Measurements from ENCODE around the gene ALDH1A3.

ALDH1A3 gene

DNA sequence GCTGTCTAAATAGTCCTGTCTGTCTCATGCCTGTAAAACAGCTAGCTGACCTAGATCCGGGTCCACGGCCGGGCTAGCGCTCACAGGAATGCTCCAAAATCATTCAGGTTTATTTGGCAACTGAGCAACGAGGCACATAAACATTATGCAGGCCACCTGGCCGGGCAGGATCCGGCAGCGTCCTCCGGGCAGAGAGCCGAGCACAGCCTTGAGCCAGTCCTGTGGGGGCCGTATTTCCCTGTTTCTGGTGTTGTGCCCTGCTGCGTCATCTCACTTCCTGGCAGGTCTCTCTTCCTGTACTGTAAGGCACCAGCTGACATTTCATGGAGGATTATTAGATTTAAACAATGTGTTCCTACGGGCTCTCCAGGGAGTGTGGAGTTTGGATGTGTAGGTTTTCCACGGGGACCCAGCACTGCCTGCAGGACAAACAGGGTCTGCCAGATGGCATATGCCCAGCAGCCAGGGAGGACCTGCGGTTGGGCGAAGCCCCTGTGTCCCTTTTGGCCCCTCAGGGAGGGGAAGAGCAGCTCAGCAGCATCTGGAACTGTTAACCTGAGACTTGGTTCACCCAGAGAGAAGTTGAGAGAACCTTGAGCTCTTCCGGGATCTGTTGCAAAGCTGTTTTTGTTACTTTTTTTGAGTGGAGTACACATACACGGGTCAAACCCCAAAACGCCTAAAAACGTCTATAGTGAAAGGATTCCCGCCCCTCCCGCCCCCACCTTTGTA lies 23.0 kb downstream of the ALDH1A3 start:
- no peak for DNase-seq

DNA sequence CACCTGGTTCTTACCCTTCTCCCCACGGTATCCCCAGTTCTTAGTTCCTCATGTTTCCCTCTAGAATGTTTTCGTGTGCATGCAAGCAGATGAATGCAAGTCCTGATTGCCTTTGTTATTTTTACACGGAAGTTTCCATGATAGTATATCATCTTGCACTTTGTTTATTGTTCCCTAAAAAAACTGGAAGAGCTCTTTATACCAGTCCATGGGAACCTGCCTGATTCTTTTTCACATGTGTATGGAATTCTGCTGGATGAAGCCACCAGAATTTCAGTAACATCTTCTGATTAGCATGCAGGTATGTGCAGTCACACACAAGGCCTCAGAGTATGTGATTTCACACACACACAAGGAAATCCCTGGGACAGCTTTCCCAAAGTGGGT lies 23.5 kb downstream of the ALDH1A3 start:
- no peak for DNase-seq

DNA sequence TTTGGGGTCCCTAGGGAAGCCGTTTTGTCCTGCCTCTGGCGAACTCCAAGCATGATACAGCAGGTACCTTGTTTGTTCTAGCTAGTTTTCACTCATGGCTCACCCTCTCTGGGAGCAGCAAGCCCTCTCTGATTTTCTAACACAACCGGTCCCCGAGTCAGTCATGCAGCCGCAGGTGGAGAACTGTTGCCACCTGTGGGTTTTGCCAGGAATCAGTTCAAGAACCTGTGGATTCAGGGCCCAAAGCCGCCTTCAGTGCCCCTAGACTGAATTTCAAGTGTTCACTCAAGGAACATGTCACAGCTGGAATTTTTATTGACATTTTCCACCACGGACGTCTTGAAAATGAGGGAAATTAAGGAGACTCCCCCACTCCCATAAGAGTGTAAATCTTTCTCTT lies 26.2 kb downstream of the ALDH1A3 start:
- DNase-seq: no peak

DNA sequence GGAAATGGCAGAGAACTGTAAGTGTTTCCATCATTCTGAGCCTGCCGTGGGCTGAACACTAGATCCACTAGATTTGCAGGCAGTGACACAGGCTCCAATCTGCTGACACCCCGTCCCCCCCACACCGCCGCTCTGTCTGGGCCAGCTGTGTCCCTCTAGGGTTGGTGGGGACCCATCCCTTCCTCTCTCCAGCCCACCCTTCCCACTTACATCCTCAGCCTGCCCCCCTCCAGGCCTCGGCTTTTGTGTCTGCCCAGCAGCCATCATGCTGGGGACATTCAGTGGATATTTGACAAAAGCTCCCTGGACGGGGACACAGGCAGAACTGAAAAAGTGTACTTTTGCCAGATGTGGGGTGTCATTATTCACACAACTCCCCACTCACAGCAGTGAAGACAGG lies 28.8 kb downstream of the ALDH1A3 start:
- no peak for DNase-seq

DNA sequence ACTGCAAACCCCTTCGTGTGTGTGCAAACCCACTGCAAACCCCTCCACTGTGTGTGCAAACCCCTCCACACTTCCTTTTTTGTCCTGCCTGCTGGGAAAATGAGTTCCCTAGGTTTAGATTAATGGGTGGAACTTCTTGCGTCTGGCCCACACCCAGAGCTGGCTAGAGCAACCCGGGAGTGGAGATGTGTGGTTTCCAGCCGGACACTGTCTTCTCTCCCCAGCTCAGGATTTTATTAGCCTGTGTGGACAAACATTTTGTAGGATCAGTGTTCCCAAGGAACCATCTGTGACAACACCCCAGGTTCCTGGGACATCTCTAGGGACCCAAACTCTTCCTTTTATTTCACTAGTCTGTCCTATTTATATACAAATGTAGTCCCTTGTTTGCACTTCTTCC lies 29.9 kb downstream of the ALDH1A3 start:
- DNase-seq: no peak

DNA sequence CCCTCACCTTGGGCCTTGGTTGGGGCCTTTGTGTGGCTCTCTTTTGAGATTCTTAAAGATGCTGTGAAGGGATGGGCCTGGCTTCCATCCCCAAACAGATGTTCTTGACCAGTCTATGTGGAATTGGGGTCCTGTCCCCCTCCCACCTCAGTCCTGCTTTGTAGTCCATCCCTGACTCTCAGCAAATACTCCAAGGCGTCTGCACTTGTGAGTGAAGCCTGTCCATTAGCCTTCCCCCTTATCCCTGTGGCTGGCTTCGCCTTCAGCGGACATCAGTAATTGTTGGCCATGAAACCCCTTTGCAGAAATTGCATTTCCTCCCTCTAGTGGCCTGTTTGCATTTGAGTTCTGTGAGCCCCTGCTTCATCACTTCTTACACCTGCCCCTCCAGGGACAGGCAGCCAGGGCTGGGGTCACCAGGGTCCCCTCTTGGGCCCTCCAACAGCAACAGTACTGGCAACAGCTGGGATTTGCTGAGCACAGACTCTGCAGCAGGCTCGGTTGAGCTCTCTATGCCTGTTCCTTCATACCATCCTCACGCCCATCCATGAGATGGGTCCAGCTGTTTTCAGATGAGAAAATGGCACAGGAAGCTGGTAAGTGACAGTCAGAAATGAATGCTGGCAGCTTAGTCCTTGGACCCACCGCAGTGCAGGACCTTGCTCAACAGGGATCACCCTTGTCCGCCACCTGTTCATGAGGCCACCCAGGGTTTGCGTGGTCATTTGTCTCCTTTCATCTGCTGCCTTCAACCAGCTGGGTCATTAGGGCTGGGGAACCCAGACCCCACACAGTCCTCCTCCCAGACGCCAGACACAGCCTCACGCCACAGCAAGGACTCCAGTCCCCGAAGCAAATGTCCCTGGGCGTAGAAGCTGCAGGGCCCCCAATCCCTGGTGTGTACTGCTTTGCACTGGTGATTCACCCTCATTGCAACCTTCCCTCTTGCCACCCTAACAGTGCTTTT lies 30.6 kb downstream of the ALDH1A3 start:
- no peak for DNase-seq

DNA sequence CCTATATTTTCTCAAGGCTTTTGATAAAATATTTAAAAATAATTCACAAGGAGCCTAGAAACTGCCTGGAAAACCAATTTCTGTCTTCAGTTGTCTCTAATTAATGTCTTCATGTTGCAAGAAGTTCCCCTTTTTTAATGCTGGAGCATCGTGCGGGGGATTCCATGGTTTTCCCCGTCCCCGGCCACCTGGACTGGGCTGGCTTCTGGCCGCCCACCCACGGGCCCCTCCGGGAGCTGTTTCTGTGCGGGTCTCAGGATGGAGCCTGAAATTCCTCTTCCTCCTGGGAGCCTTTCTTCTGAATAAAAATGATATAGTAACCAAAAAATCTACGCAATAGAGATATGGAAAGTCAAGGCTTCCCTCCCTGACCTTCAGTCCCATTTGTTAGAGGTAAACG lies 31.5 kb downstream of the ALDH1A3 start:
- no peak for DNase-seq

DNA sequence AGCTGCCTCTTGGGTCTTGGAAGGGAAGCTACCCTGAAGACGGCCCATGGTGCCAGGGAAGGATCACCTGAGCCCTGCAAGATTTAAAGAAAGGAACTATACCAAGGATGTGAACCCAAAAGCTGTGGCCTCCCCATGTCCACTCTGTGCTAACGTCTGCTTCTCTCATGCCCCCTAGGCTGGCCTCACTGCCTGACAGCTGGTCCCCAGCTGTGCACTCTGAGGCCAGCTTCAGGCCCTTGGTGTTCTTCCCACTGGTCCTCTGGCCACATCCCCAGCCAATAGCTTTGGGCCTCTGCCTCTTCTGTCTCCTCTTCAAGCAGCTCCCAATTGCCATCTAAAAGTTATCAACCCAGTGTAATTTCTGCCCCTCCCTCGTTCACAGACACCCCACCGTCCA lies 34.3 kb downstream of the ALDH1A3 start:
- DNase-seq: no peak

DNA sequence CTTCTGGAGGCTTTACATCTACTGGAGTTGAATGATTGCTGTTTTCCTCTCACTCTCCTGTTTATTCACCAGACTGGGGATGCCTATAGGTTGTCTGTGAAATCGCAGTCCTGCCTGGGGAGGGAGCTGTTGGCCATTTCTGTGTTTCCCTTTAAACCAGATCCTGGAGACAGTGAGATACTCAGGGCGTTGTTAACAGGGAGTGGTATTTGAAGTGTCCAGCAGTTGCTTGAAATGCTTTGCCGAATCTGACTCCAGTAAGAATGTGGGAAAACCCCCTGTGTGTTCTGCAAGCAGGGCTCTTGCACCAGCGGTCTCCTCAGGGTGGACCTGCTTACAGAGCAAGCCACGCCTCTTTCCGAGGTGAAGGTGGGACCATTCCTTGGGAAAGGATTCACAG lies 35.2 kb downstream of the ALDH1A3 start:
- no peak for DNase-seq

DNA sequence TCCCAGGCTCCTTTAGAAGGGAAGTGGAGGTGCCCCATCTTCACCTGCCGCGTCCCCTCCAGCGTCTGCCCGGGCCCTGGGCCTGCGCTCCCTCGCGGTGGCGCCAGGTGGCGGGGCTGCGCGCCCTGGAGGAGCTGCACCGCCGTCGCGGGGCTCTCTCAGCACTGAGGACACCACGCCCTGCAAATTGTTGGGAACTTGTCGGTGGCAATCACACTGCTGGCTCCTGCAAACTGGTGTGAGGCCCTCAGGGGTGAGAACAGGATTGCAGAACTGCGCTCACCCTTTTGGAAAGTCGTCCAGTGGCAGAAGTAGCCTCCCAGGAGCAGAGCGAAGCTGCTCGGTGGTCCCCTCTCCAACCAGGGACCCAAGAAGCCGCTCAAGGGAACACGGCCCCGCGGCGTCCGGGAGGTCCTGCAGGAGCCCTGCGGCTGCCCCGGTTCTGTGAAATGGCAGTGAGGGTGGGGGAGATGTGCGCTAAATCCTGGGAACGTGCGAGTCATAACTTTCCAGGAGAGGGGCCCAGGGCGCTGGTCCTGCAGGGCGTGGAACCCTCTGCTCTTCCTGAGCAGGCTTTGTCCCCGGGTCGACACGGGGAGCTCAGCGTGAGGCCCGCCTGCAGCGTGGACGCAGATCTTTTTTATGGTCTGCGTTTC lies 38.5 kb downstream of the ALDH1A3 start:
- DNase-seq: peak; percentile 14

DNA sequence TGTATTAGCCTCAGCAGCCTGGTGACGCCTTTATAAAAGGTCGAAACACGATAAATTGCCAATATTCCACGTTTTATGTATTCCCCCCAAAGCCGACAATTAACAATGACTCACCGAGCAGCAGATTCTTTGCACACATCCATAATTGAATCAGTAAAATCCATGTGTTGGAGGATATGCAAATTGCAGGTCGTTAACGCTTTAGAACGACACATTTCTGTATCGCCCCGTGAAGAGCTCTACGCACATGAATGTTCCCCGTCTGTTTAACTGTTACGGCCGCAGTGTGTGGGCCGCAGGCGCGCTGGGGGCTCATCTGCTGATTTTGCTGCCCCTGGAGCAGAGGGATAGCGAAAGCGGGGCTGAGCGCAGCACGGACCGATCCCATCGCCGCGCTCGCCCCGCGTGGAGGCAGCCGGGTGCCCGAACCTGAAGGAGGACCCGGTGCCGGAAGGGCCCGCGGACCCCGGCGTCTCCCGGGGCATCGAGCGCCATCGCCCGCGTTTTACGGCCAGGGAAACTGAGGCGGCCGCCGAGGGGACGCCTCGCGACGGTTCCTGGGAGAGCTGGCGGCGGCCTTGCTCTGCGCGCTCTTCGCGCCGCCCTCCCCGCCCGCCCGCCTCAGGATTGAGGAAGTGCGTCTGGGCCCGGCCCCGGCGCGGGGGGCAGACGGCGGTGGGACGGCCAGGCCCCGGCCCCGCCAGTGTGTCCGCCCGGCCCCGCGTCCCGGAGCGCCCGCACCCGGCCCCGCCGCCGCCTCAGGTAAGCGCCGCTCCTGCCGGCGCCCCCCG lies 39.3 kb downstream of the ALDH1A3 start, which contains the start of gene LRRK1:
Gene LRRK1, plus strand, starts transcription at position 668 of the 791 bp plus-strand sequence. CDS start 5,276 bp downstream, outside the sequence.
- DNase-seq: no peak

DNA sequence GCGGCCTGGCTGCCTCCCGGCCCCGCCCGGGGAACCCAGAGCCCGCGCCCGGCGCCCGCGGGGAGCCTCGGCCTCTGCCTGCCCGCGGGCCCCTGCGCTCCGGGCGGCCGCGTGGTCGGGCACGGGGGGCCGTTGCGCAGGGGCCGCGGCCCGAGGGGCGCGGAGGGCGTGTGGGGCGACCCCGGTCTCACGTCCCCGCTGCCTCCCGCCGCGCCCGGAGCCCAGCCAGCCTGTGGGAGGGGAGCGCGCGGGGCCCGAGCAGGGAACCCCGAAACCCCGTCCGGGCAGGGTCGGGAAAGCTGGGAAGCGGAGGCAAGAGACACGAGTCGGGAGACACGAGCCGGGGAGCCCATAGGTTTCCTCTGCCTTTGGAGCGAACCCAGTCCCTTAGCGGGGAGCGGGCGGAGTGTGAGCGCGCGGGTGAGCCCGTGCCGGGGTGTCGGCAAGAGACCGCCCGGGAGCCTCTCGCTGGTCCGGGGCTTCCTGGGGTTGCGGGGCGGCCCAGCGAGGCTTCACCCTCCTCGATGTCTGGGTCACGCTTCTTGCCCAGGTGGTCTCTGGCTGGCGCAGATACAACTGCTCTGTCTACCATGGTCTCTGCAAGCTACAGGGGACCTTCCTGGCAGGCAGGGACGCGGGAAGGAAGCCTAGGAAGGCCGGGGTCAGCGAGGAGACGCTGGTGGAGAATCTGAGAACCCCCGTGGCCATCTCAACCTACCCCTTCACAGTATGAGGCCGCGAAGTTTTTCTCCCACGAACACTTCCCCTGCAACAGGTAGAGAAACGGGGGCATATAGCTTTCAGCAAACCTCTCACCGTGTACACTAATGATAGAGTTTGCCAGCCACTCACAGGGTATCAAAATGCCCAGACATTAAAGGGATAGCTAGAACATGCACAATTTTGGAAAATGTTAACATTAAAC lies 40.1 kb downstream of the ALDH1A3 start:
- no peak for DNase-seq

DNA sequence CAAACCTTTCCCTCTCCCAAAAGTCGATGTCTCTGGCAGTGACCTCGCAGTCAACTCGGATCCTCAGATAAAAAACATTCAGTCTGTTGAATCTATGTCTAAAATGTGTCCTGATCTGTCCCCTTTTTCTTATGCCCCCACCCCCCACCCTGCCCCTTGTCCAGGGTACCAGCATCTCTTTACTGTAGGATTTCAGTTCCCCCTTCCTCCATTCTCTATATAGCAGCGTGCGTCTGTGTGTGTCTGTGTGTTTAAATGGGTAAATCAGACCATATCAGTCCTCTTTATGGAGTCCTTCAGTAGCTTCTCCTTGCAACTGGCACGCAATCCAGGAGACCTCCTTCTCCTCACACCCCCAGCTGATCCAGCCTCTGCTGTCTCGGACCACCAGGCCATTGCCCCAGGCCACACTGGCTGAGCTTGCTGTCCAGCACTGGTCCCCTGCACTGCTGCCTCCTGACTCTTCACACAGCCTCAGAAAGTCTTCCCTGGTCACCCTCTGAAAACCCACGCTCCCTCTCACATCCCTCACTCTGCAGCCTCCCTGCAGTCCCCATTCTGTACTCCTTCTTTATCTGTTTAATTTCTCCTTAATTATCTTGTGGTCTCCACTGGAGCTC lies 41.0 kb downstream of the ALDH1A3 start:
- DNase-seq: no peak

DNA sequence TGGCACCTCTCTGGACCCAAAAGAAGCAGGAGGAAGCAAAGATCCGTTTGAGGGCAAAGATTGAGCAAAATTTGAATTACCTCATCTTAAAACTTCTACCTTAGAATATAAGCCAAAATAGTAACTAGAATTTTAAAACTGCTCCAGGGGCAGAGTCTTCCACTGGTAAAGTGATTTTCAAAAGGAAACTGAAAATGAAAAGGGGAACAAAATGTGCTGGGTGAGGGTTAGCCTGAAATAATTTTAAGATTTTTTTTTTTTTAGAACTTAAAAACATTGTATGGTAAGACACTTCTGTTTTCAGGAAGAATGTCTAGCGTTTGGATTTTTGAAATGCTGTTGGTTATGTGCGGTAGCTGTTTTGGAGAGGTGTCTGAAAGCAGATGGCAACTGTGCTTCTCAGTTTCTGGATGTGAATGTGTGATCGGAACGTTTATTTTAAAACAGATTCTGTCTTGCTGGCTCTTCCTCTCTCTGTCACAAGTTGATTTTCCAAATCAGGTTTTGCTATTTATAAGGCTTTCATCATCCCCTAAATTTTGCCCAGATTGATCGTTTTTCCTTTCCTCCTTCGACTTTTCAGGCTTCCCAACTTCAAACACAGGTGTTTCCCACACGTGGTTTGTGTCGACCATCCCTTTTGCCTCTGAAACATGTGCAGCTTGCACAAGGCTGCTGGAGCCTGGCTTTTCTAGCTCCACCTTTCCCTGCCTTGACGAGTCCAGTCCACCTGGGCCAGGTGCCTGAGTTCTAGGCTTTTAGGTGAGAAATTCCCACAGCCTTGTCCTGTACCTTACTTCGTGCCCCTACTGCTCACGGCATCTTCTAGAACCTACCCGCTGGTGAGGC lies 42.8 kb downstream of the ALDH1A3 start:
- no peak for DNase-seq

DNA sequence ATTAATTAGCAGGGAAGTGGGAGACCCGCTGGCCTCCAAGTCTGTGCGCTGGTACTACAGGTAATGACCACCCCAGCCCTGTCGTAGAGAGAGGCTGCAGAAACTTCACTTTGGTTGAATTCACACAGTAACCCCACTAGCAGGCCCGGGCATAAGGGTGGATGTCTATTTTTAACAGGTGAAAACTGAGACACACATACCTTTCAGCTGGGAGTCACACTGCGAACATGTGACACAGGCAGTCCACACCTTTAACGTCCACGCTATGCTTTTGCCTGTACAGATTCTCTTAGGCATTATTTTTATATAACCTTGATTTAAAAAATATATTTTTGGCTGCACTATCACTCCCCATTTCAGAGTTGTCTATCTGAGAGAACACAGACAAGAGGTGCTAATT lies 43.4 kb downstream of the ALDH1A3 start:
- DNase-seq: no peak

DNA sequence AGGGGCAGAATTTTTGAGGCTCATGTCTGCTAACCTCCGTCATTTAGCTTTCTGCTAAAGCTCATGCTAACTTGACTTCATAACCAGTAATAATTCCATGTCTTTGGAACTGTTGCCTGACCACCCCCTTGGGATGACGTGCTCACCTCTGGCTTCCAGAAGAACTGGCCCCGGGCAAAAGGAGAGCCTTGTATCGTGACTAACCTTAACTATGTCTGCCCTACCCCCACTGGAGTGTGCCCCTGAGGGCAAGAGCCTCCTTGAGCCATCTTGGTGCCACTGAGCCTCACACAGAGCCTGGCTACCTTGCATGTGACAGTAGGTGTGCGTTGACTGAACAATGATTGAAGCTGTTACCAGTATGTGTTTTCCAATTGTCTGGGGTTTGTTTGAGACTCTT lies 44.3 kb downstream of the ALDH1A3 start:
- DNase-seq: no peak

DNA sequence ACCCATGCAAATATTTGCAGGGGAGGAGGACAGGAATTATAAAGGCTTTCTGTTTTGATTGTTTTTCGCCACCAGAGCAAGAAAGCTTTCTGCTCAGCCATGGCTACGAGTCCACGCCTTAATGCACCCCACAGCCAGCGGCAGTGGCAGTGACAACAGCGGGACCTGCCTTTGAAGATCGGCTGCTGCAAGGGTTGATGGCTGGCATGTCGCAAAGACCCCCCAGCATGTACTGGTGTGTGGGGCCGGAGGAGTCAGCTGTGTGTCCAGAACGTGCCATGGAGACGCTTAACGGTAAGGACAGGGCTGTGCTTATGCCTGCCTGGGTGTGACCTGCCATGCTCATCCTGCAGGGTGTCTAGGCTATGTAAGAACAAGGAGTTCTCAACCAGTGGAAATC lies 44.8 kb downstream of the ALDH1A3 start:
- DNase-seq: no peak

DNA sequence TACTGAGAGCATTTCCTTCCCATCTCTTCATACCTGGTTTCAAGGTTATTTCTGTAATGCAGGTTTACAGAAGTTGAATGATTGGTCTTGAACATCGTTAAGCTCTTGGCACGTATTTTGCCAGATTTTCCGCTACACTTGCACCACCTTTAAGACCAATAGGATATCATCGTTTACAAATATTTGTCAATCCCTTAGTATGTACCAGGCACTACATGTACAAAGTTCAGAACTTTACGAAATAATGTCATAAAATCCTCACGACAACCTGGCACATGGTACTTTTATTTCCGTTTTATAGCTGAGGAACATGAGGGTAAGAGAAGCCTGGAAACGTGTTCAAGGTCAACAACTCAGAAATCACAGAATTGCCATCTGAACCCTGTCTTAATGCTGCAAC lies 45.8 kb downstream of the ALDH1A3 start:
- DNase-seq: no peak

DNA sequence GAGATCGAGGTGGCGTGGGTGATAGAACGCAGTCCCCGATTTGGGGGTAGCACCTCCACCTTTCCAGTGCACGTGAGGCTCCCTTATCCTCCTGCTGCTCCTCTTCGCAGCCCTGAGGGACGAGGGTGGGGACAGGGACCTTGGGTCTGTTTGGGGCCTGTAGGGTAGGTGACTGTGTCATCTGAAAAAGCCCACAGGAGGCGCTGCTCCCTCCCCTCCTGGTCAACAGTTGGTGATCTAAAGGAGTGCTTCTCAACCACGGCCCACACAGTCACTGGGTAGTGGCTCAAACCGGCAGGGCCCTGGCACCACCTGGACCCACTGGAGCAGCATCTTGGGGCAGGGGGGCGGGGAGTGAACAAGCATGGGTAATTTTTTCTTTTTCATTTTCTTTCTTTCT lies 46.6 kb downstream of the ALDH1A3 start:
- no peak for DNase-seq

All from NCI-H1436 (cell line).